ENCODE data around the gene IFNG. TPM values are rescaled to one million over a fixed set of nuclear protein-coding genes. Genes with fewer than 3 reads are reported as not detected.

Gene IFNG
- total and polyA plus RNA-seq, 10 of the 15 experiments (the other 5 are each of a cell fraction or from before 2014, with no cell fraction given) = 0.10 to 1.4 (median 0.25) TPM; not detected in 2

DNA sequence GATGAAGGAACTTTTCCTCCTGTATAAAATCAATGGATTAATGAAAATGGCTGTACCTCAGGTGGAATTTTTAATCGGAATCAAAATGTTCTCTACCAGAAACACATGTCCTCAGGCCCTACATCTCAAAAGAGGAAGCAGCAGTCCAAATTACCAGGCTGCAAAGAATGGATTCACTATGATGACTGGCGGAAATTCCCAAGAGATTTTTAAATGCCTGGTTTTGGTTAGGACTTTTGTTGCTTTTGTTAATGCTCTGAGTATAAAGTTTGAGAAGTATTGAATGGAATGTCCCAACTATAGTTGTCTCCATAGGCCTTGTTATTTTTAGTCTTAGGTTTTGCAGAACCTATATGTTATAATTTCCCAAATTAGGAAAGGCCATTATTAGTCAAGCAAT, 11.2 kb upstream of the IFNG start (continued):
- no peak for TF ChIP-seq ZNF384 (IDR thresholded peaks at IDR 0.05; ENCODE audit: borderline replicate concordance, low read depth, low read length)

DNA sequence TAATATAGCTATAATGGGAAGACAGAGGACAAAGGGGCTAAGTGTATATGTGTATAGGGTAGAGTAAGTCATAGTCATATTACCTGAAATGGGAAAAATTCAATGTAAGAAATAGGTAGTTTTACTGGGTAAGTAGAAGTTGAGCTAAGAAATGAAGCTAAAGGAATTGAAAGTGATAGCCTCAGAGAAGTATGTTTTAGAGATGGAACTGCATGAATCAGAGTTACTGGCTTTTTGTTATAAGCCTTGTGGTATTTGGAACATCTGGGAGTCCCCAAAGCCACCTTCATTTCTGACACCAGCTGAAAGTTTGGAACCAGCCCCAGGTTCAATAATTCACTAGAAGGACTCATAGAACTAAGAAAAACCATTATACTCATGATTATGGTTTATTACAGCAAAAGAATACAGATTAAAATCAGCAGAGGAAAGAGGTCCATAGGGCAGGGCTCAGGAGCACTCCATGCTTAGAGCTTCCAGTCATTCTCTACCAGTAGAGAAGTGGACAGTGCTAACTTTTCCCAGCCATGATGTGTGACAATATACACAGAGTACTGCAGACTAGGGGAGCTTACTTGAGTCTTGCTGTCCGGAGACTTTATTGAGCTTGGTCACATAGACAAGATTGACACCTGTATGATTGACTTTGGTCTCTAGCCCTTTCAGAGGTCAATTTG, 9.8 kb upstream of the IFNG start:
- Histone ChIP-seq H3K9me3 (replicated peaks; ENCODE audit: control insufficient read depth, insufficient read depth, low read length) (no peaks in the 10 kb centered on the region), H3K9ac (ENCODE audit: control insufficient read depth, insufficient read depth, low read length) (no peak overlapping the region), H3K4me1 (ENCODE audit: control insufficient read depth, insufficient read depth, low read length) (no peaks in the 10 kb centered on the region), H2AFZ (ENCODE audit: control insufficient read depth, low read depth, low read length) (no peak overlapping the region), H3K4me3 (no peak overlapping the region), H3K36me3 (ENCODE audit: control insufficient read depth in 2 of 2, insufficient read depth in 2 of 2, low read length in 1 of 2) (no peaks in the 10 kb centered on the region), H3K79me2 (ENCODE audit: control insufficient read depth, insufficient read depth, low read length) (no peaks in the 10 kb centered on the region), H3K27me3 (replicated peaks in 1 of 2; ENCODE audit: control insufficient read depth in 2 of 2, insufficient read depth in 2 of 2, low read length in 1 of 2) (peaks cover 0 to 3% of the 10 kb centered on the region in 2 experiments; a peak in 1 of 4 replicates), H3K27ac (ENCODE audit: control insufficient read depth, insufficient read depth) (no peak overlapping the region), H3K4me2 (ENCODE audit: control insufficient read depth, insufficient read depth) (no peak overlapping the region), H4K20me1 (ENCODE audit: control insufficient read depth, insufficient read depth) (no peaks in the 10 kb centered on the region)
- RAD21 ChIA-PET (ENCODE audit: unreplicated experiment) = interaction anchor here (1.0 kb wide), 1 partner anchor 129 kb away, joined by 3 read pairs; no protein-coding TSS in a partner anchor
- 100% methylated on average over 1 of the region's 1 CpG for WGBS (ENCODE audit: insufficient coverage, insufficient replicate concordance, low lambda C conversion rate, missing lambda C conversion rate)
- FAIRE-seq (no peak), ATAC-seq (no peak), DNase-seq (ENCODE audit: low read depth, low spot score) (no peak)
- intact Hi-C loops (cut with micrococcal nuclease; ENCODE audit: unreplicated experiment) = no loop called here
- SMC1A ChIA-PET (ENCODE audit: uncharacterized antibody, unreplicated experiment) = interaction anchor here (1.0 to 2.0 kb wide), 5 partner anchors 8 to 56 kb away, joined by 3 to 5 read pairs (median 3); no protein-coding TSS in a partner anchor
- in situ Hi-C loops (cut with MboI) = no loop called here
- CTCF ChIA-PET = interaction anchor here (1.5 to 2.1 kb wide), 2 partner anchors 11 to 127 kb away, joined by 3 to 10 read pairs; no protein-coding TSS in a partner anchor
- no TSS peak for BruUV-seq (replicated peaks)
- POLR2A ChIA-PET = interaction anchor here (1.5 kb wide), 1 partner anchor 13 kb away, joined by 4 read pairs; no protein-coding TSS in a partner anchor
- TF ChIP-seq JUND (IDR thresholded peaks at IDR 0.05; ENCODE audit: low read depth, low read length) (no peak), MTA2 (IDR thresholded peaks at IDR 0.05; ENCODE audit: low read depth) (no peak), RB1 (IDR thresholded peaks at IDR 0.05; ENCODE audit: borderline replicate concordance) (no peak), NR2C2 (IDR thresholded peaks at IDR 0.05; ENCODE audit: borderline replicate concordance, control insufficient read depth, insufficient read length, low read depth) (no peak)
- TF ChIP-seq, protein P1, sequence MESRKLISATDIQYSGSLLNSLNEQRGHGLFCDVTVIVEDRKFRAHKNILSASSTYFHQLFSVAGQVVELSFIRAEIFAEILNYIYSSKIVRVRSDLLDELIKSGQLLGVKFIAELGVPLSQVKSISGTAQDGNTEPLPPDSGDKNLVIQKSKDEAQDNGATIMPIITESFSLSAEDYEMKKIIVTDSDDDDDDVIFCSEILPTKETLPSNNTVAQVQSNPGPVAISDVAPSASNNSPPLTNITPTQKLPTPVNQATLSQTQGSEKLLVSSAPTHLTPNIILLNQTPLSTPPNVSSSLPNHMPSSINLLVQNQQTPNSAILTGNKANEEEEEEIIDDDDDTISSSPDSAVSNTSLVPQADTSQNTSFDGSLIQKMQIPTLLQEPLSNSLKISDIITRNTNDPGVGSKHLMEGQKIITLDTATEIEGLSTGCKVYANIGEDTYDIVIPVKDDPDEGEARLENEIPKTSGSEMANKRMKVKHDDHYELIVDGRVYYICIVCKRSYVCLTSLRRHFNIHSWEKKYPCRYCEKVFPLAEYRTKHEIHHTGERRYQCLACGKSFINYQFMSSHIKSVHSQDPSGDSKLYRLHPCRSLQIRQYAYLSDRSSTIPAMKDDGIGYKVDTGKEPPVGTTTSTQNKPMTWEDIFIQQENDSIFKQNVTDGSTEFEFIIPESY (IDR thresholded peaks at IDR 0.05) = no peak
